Natural killer cell (primary cell): Measurements from ENCODE around the gene MAD1L1. TPM values are rescaled to one million over a fixed set of nuclear protein-coding genes. Genes with fewer than 3 reads are reported as not detected.

Experiments
- ATAC-seq, 3 donors: fragments of 150-1000 bp in 2 of 3; fragments of 200-7000 bp in 1 of 3; cut with Tn5 transposase; 1 replicate in 1 of 3; 2 replicates in 2 of 3; pipeline ENCODE4 v1.10.0; 2021; ENCODE audit warnings: mild to moderate bottlenecking in 2 of 3, moderate library complexity in 2 of 3
- DNase-seq, 2 donors: peaks; one replicate each; pipeline versions ENCODE4 v3.0.0 to v3.0.0-alpha.2; 2013 to 2021; ENCODE audit warnings: mixed read lengths in 1 of 2
- H3K27ac ChIP-seq: one replicate; pipeline ENCODE4 v1.5.1; 2013; ENCODE audit warnings: mild to moderate bottlenecking, low read length
- H3K27me3 ChIP-seq: one replicate; pipeline ENCODE4 v1.6.1; 2013; ENCODE audit warnings: low read length; ENCODE audit not compliant: control insufficient read depth, insufficient read depth
- H3K36me3 ChIP-seq: one replicate; pipeline ENCODE4 v1.6.1; 2013; ENCODE audit warnings: low read length; ENCODE audit not compliant: control insufficient read depth, insufficient read depth
- H3K4me1 ChIP-seq: one replicate; pipeline ENCODE4 v1.6.1; 2013; ENCODE audit warnings: low read length; ENCODE audit not compliant: control insufficient read depth, insufficient read depth
- H3K4me3 ChIP-seq: one replicate; pipeline ENCODE4 v1.5.1; 2013; ENCODE audit warnings: low read length
- H3K9me3 ChIP-seq: one replicate; pipeline ENCODE4 v1.6.1; 2013; ENCODE audit warnings: low read length; ENCODE audit not compliant: control insufficient read depth, insufficient read depth
- H3K27ac Mint-ChIP-seq, 2 donors: one replicate each; pipeline ENCODE4 v1.8.0; 2022; ENCODE audit warnings: mild to moderate bottlenecking in 2 of 2, mixed read lengths in 2 of 2, moderate library complexity in 1 of 2
- H3K27me3 Mint-ChIP-seq, 2 donors: one replicate each; pipeline ENCODE4 v1.8.0; 2022; ENCODE audit warnings: low read depth in 2 of 2, mixed read lengths in 2 of 2
- H3K36me3 Mint-ChIP-seq: one replicate; pipeline ENCODE4 v1.8.0; 2022; ENCODE audit warnings: mixed read lengths
- H3K4me1 Mint-ChIP-seq, 2 donors: one replicate each; pipeline ENCODE4 v1.8.0; 2022; ENCODE audit warnings: mixed read lengths in 2 of 2
- H3K4me3 Mint-ChIP-seq: one replicate; pipeline ENCODE4 v1.8.0; 2022; ENCODE audit warnings: mild to moderate bottlenecking, moderate library complexity, mixed read lengths
- H3K9me3 Mint-ChIP-seq, 2 donors: one replicate each; pipeline ENCODE4 v1.8.0; 2022; ENCODE audit warnings: mixed read lengths in 2 of 2
- CTCF ChIP-seq: fragments of 200-600 bp; IDR thresholded peaks from one replicate; pipeline ENCODE4 v1.8.0; 2022; ENCODE audit warnings: antibody characterized with exemption
- WGBS: methylation state at CpG from one replicate; pipeline ENCODE4 v1.1.7; 2013; ENCODE audit warnings: missing lambda C conversion rate; ENCODE audit not compliant: insufficient coverage; 5-methylcytosine and 5-hydroxymethylcytosine counted together
- intact Hi-C: fragments of 100-400 bp; cut with micrococcal nuclease; formaldehyde crosslinking; loops from one replicate; pipeline ENCODE4 v1.14.2; 2022
- total RNA-seq, 4 donors: library from RNA; stranded (reverse); fragments of 120-200 nt in 1 of 4; gene quantifications; one replicate each; pipeline versions ENCODE4 v1.2.3 to v1.2.4, GENCODE V29; 2013 to 2022

MAD1L1 gene
- total RNA-seq, 3 donors from 2014 or later (not counting 1 experiment from before 2014, with no cell fraction given): 53.6 to 81.2 (median 77.4) TPM

GRCh38 chr7:2257046-2257551, 24.4 kb upstream of the MAD1L1 start:
- no peak overlapping the region for H3K27ac Mint-ChIP-seq
- TF ChIP-seq CTCF: no peak
- H3K27me3 ChIP-seq: no peaks in the 10 kb centered on the region
- H3K27ac ChIP-seq: no peak overlapping the region
- ATAC-seq: no peak
- no peak overlapping the region for H3K4me3 Mint-ChIP-seq
- intact Hi-C loops: no loop called here
- no peak overlapping the region for H3K4me3 ChIP-seq
- 97% methylated on average over 38 of the region's 38 CpGs for WGBS
- no peaks in the 10 kb centered on the region for H3K9me3 Mint-ChIP-seq
- no peaks in the 10 kb centered on the region for H3K36me3 ChIP-seq
- H3K36me3 Mint-ChIP-seq: no peaks in the 10 kb centered on the region
- no peak for DNase-seq
- H3K27me3 Mint-ChIP-seq: no peaks in the 10 kb centered on the region
- peaks cover 46% of the 10 kb centered on the region for H3K4me1 ChIP-seq
- H3K4me1 Mint-ChIP-seq: peaks cover 12 to 33% of the 10 kb centered on the region in 2 donors
- H3K9me3 ChIP-seq: no peaks in the 10 kb centered on the region

DNA sequence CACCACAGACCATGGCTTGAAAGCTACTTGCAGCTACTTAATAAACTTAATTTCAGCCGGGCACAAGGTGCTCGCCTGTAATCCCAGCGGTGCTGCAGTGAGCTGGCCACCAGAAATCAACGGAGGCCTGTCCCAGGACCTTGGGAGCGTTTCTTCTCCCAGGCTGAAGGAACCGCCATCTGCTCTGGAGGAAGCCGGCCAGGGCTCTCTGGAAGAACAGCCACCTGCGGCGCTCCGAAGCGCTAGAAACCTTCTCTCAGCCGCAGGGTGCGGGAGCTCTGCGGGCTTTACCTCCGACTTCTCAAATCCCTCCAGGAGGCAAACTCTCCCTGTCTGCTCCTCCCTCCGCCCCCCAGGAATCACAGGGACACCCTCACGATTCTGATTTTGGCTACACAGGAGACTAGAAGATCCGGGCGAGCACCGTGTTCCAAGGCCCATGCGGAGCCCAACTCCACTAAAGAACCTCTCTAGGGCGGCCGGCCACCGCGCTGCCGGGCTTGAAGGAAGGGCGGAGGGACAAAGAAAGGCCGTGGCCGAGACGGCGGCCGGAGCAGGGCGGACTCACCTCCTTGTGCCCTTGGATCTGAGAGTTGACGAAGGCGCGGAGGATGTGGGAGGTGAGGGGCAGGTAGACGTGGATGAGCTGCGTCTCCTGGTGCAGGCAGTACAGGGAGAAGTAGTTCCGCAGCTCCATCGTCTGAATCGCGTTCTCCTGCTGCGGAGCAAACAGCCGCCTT, 23.7 kb upstream of the MAD1L1 start:
- H3K4me3 Mint-ChIP-seq: no peak overlapping the region
- DNase-seq: no peak
- 98% methylated on average over 44 of the region's 44 CpGs for whole genome bisulfite sequencing
- intact Hi-C loops: no loop called here
- no peaks in the 10 kb centered on the region for H3K27me3 ChIP-seq
- H3K9me3 Mint-ChIP-seq: no peaks in the 10 kb centered on the region
- peaks cover 46% of the 10 kb centered on the region for H3K4me1 ChIP-seq
- no peak overlapping the region for H3K27ac Mint-ChIP-seq
- no peak overlapping the region for H3K27ac ChIP-seq
- no peak for TF ChIP-seq CTCF
- no peaks in the 10 kb centered on the region for H3K36me3 ChIP-seq
- no peak for ATAC-seq
- no peak overlapping the region for H3K4me3 ChIP-seq
- H3K9me3 ChIP-seq: no peaks in the 10 kb centered on the region
- no peaks in the 10 kb centered on the region for H3K27me3 Mint-ChIP-seq
- H3K36me3 Mint-ChIP-seq: no peaks in the 10 kb centered on the region
- H3K4me1 Mint-ChIP-seq: peaks cover 12 to 27% of the 10 kb centered on the region in 2 donors

GRCh38 chr7:2255145-2256139, 22.7 kb upstream of the MAD1L1 start:
- Mint-ChIP-seq H3K27me3 (no peaks in the 10 kb centered on the region), H3K9me3 (no peaks in the 10 kb centered on the region), H3K36me3 (no peaks in the 10 kb centered on the region), H3K4me3 (no peak overlapping the region), H3K27ac (no peak overlapping the region), H3K4me1 (peaks cover 12 to 25% of the 10 kb centered on the region in 2 donors)
- H3K4me1 ChIP-seq: peaks cover 44% of the 10 kb centered on the region
- 86% methylated on average over 33 of the region's 33 CpGs for WGBS
- no peak for ATAC-seq
- no peak overlapping the region for H3K4me3 ChIP-seq
- no peaks in the 10 kb centered on the region for H3K27me3 ChIP-seq
- TF ChIP-seq CTCF: no peak
- DNase-seq: no peak
- H3K27ac ChIP-seq: no peak overlapping the region
- intact Hi-C loops: no loop called here
- no peaks in the 10 kb centered on the region for H3K9me3 ChIP-seq
- H3K36me3 ChIP-seq: no peaks in the 10 kb centered on the region
